Putamen (tissue), 1 donor: Measurements from ENCODE around the gene RAMAC.
"Not testable (repeated sequence)": the region's sequence is repeated elsewhere in the genome, so short reads cannot be mapped to it uniquely, and the experiment has no call there.

ENCODE experiments used
- DNase-seq: peaks from one replicate; pipeline ENCODE4 v3.0.0-alpha.2; 2016; ENCODE audit warnings: low spot score

The RAMAC gene

DNA sequence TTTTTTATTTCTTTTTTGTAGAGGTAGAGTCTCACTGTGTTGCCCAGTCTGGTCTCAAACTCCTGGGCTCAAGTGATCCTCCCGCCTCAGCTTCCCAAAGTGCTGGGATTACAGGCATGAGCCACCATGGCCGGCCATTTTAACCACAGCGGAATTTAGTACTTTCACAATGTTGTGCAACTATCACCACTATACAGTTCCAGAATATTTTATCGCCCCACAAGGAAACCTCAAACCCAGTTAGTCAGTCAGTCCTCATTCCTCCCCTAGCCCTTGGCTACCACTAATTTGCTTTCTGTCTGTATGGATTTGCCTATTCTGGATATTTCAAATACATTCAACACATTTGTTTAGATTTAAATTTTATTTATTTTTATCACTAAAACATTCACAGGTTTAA lies 17.9 kb upstream of the RAMAC start:
- no peak for DNase-seq

- no peak for DNase-seq
These were observed 16.7 kb upstream of the RAMAC start for GRCh38 chr15:82969353-82969752.

- no peak for DNase-seq
These were observed 15.8 kb upstream of the RAMAC start for GRCh38 chr15:82970078-82970686.

GRCh38 chr15:82970696-82971095 lies 15.3 kb upstream of the RAMAC start:
- no peak for DNase-seq

DNA sequence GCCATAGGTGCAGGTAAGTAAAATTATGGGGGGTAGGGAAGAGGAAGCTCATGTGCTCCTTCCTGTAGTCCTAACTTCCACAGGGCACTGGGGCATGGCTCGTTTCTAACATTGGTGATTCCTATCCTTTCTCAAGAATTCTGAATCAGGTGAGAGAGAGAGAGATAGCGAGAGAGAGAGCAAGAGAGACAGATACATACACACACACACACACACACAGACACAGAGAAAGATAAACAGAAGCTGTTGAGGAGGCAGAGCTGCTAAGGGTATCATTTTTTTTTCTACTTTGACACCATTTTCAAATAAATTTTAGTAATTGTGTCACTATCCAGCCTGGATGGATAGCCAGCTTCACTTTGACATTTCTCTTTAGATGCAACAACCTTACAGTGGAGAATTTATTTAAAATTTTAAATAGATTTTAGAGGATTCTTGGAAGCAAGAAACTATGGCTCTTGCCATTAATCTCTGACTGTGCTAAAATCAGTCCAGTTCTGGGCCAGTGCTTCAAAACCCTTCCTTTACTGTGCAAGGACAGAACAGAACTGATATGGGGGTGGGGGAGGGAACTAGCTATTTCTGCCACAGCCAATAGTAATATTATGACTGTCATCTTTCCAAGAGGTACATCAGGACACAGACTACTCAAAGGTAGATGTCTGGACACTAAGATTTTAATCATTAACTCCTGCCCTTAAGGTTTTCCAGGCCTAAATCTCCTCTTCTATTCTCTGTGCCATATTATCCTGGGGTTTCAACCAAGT lies 14.6 kb upstream of the RAMAC start:
- DNase-seq = no peak

DNA sequence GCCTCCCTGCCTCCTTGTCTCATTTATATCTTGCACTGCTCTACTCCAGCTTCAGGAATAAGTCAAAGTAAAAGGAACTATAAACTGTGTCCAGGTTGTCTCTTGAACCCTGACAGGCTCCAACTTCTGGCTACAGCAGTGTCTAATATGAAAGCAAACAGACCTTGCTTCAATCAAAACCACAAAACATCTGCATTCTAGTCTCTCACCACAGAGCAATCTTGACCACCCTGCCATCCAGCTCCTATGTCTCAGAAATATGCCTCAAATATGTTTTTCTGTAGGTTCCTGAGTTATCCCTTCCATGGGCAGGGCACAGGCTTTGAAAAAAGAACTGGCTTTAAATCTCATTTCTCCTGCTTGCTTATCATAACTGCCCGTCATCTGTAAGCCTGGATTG lies 13.0 kb upstream of the RAMAC start:
- DNase-seq = no peak

GRCh38 chr15:82977076-82977475 lies 8.9 kb upstream of the RAMAC start:
- no peak for DNase-seq

DNA sequence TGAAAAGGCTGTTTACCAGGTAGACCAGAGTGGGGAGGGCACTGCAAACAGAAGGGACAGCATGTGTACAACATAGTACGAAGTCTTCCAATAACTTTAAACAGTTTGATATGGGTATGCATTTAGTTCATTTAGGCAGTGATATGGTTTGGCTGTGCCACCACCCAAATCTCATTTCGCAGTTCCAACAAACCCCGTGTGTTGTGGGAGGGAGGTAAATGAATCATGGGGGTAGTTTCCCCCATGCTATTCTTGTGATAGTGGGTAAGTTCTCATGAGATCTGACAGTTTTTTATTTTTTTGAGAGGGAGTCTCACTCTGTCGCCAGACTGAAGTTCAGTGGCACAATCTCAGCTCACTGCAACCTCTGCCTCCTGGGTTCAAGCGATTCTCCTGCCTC lies 7.6 kb upstream of the RAMAC start:
- no peak for DNase-seq

- DNase-seq = no peak
These were observed 6.3 kb upstream of the RAMAC start for GRCh38 chr15:82979726-82980125.

GRCh38 chr15:82980981-82981380 lies 5.0 kb upstream of the RAMAC start:
- no peak for DNase-seq

DNA sequence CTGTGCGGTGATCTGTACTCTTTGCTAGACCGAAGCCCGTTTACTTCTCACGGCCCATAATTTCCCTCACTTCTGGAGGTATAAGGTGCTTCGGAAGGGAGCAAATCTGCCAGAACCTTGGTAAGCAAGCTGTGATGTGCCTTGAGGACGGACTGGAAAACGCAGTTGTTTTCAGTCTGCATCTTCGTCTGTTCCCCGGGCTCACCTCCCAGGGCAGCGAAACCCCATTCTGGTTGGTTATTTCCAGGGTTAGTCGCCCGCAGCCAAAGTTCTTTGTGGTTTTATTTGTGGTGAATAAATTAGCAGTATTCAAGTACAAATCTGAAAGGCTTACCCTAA lies 401 bp downstream of the RAMAC start:
- no peak for DNase-seq

- no peak for DNase-seq
These were observed 6.5 kb downstream of the RAMAC start for GRCh38 chr15:82992436-82992998.

DNA sequence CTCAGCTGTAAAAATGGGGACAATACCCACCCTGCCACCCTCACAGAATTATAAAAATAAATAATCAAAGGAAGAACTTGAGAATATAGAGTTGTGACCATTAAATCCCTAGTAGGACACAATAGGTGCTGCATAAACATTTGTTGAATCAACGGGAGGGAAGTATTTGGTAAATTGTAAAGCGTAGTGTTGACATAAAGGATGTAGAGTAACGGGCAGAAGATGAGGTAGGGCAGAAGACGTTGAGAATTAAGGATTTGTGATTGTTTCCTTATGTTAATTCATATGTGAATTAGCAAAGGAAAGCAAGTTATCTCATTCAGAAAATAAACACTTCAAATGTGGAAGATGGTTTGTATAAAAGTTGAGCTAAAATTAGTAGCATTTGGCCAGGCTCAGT lies 7.1 kb downstream of the RAMAC start:
- no peak for DNase-seq

- no peak for DNase-seq
These were observed 9.1 kb downstream of the RAMAC start for GRCh38 chr15:82995076-82995475.

DNA sequence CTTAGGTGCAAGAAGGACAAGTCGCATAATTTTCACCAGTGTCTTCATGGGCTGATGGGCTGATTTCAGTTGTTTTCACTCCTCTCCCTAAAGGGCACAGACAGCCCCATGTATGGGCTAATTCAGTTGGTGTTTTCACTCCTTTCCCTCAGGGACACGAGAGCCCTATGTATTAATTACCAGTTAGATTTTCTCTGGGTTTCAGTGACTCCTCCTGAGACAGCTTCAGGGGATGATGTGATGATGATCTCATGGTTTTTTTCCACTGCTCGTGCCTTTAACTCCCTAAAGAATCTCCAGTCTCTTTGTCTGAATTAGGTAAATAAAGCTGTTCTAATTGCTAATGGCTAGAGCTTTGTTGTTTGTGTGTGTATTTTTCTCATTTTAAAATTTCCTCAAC lies 9.9 kb downstream of the RAMAC start:
- DNase-seq = no peak

GRCh38 chr15:82999426-82999825 lies 13.4 kb downstream of the RAMAC start:
- DNase-seq = no peak

DNA sequence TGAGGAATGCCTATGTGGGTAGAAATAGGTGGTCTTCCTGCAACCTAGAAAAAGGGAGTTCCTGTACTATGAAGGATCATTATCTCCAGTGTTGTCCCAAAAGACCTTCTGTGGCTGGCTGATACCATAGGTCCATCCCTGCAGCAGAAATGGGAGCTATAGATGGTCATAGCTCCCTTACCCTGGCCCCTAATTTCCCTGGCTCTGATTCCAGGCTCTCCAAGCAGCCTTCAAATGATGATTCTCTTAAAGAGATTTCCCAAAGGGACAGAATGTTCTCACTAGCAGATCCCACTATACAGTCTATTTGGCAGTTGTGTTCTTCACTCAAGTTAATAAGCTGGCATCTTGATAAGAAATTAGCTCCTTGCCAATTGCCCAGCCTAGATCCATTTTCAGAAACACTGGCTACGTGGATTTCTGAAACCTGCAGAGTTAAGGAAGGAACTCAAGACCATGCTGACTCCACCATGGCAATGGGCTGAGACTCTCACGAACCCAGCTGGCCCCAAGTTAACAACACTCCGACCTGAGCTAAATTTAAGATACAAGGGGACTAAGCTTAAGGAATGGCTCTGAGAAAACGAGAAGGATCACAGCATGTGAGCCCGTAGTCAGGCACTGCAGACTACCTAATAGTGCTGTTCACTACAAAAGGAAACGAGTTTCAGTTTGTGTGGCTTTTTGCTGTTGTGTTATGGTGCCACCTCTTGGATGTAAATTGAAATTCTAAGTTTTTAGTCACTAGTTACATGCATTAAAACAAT lies 14.1 kb downstream of the RAMAC start:
- DNase-seq = peak; percentile 31

GRCh38 chr15:83000672-83001031 lies 14.6 kb downstream of the RAMAC start:
- not testable (repeated sequence) for DNase-seq

DNA sequence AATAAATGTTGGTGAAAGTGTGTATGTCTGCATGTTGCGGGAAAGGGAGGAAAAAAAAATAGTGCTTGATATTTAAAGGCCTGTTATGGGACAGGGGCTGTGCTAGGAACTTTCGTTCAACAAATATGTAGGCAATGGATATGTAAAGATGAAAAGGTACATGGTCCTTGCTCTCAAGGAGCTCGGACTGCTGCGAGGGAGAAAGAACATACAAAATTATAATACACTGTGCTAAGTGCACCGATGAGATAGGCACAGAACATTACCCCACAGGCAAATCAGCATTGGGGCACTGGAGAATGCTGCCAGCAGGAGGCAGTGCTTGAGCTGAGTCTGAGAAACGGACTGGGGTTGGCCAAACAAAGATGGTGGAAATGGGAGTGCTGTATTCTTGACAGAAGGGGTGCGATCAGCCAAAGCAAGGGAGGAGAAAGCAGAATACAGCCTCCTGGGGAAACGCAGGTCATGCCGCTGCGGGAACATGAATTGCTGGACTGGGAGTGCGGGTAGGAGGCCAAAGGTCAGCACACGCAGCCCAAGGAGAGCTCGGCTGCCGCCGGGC lies 24.8 kb downstream of the RAMAC start:
- DNase-seq = peak; percentile 63

DNA sequence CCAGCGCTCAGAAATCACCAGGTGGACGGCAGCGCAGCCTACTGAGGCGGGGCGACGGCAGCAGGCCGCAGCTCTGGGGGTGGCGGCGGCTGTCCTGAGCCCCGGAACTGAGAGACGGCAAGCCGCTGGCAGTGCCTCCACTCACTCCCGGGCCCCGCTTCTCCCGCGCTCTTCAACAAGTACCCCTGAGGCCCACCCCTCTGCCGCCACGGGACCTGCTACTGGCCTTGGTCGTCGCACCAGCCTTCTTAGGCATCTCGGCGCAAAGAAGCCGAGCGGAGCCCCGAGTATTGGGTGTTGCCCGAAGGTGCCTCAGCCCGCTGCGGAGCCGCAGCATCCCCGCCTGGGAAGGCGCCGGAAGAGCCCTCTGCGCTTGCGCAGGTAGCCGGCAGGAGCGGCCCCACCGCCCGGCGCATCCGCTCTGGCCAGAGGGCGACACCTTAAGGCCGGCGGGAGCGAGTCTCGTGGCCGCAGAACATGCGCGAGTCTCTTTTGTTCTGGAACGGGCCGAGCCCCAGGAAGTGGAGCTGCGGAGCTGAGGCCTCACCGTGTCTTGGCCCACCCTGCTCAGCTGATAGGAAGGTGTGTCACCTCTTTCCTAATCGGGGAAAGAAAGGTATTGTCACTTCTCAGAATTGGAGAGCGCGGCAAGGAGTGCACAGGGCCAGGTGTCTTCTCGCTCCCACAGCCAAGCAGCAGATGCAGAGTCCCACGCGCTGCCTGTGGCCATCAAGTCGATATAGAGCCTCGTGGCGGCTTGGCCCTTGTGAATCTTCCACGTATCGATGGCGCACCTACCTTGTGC lies 25.5 kb downstream of the RAMAC start, which contains the start of gene C15orf40:
TSS of gene C15orf40 (minus strand) at position 369 of the 805 bp plus-strand sequence. CDS start at position 337, 32 bp downstream.
- DNase-seq = peak; percentile 94

DNA sequence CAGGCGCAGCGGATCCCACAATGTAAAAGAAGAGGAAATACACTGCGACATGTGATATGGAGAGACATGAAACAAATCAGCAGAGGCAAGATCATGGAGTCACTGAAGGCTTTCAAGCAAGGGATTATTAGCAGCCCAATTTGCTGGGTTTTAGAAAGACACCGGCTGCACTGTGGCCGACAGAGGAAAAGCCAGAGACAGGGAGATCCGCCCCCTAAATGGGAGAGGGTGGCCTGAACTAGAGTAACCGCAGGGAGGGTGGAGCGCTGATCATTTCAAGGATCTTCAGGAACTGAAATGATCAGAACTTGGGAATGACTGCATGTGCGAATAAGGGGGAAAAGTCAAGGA lies 26.0 kb downstream of the RAMAC start:
- no peak for DNase-seq

- no peak for DNase-seq
These were observed 26.6 kb downstream of the RAMAC start for GRCh38 chr15:83012636-83013035.
